Breast epithelium (tissue), 4 donors: Measurements from ENCODE around the gene NECTIN1. TPM values are rescaled to one million over a fixed set of nuclear protein-coding genes. Genes with fewer than 3 reads are reported as not detected.

Experiments used
- DNase-seq, 2 donors: peaks; one replicate each; pipeline ENCODE4 v3.0.0-alpha.2; 2019; ENCODE audit warnings: low spot score in 2 of 2
- H3K27ac ChIP-seq, 2 donors: fragments of 200-600 bp; sonication (generic) in 1 of 2; one replicate each; pipeline ENCODE4 v1.5.1; 2016 to 2019; ENCODE audit warnings: mild to moderate bottlenecking in 1 of 2
- H3K27me3 ChIP-seq, 2 donors: fragments of 200-600 bp; sonication (generic) in 1 of 2; one replicate each; pipeline versions ENCODE4 v1.5.1 to v1.6.0; 2017 to 2019; ENCODE audit warnings: control low read depth in 1 of 2, mild to moderate bottlenecking in 1 of 2
- H3K36me3 ChIP-seq: fragments of 200-600 bp; one replicate; pipeline ENCODE4 v1.5.1; 2019
- H3K4me1 ChIP-seq, 2 donors: fragments of 200-600 bp; sonication (generic); one replicate each; pipeline ENCODE4 v1.5.1; 2016 to 2019; ENCODE audit warnings: control low read depth in 1 of 2
- H3K4me3 ChIP-seq, 3 donors: fragments of 200-600 bp; sonication (generic); 1 replicate in 2 of 3; 2 replicates in 1 of 3; pipeline ENCODE4 v1.5.1; 2016 to 2019; ENCODE audit warnings: mild to moderate bottlenecking in 3 of 3, moderate library complexity in 2 of 3
- H3K9me3 ChIP-seq, 2 donors: fragments of 200-600 bp; sonication (generic) in 1 of 2; one replicate each; pipeline ENCODE4 v1.5.1; 2016 to 2019; ENCODE audit warnings: control low read depth in 1 of 2
- POLR2A ChIP-seq: fragments of 450-650 bp; IDR thresholded peaks from one replicate; pipeline ENCODE4 v1.6.1; 2016; ENCODE audit warnings: antibody characterized with exemption, mild to moderate bottlenecking, moderate library complexity
- POLR2AphosphoS5 ChIP-seq, 3 donors: sonication (generic); formaldehyde crosslinking; IDR thresholded peaks; one replicate each; pipeline ENCODE4 v1.6.1; 2017; ENCODE audit warnings: antibody characterized with exemption in 3 of 3
- intact Hi-C: fragments of 100-400 bp; cut with DNase I; formaldehyde crosslinking; loops from one replicate; pipeline ENCODE4 v1.15.1; 2023; ENCODE audit warnings: low total_unique reads
- total RNA-seq, 3 donors: library from RNA; depleted of rRNA; stranded (reverse); fragments of >200 nt; gene quantifications; one replicate each; pipeline ENCODE4 v1.1.0, GENCODE V29; 2016
- TF ChIP-seq, protein P1 (sequence below), 3 donors: fragments of 450-650 bp; IDR thresholded peaks; one replicate each; pipeline ENCODE4 v1.5.1; 2016 to 2017; ENCODE audit warnings: antibody characterized with exemption in 3 of 3, mild to moderate bottlenecking in 3 of 3, moderate library complexity in 3 of 3

Gene NECTIN1
- total RNA-seq, 3 donors from 2014 or later, result 2.6 to 6.6 (median 4.5) TPM

DNA sequence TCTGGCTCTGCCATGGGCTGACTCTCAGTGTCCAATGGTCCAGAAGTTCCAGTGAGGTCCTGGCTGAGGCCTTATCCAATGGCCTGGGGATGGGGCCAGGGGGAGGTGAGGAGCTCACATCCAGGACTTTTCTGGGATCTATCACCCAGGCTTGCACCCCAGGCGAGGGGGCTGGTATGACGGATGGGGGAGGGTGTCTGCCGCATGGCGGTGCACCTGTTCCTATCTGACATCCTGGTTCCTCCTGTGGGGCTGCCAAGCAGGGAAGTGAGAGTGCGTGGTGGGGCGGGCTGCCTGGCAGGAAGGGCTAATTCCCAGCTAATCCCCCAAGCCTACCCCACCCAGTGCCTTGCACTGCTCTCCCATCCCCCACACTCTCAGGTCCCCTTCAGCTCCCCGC, 102.1 kb downstream of the NECTIN1 start:
- no peaks in the 10 kb centered on the region for H3K36me3 ChIP-seq
- H3K27ac ChIP-seq, result no peak overlapping the region
- H3K27me3 ChIP-seq, result no peaks in the 10 kb centered on the region
- TF ChIP-seq POLR2A, result no peak
- no peak for TF ChIP-seq POLR2AphosphoS5 (IDR thresholded peaks at IDR 0.05)
- TF ChIP-seq, protein P1, sequence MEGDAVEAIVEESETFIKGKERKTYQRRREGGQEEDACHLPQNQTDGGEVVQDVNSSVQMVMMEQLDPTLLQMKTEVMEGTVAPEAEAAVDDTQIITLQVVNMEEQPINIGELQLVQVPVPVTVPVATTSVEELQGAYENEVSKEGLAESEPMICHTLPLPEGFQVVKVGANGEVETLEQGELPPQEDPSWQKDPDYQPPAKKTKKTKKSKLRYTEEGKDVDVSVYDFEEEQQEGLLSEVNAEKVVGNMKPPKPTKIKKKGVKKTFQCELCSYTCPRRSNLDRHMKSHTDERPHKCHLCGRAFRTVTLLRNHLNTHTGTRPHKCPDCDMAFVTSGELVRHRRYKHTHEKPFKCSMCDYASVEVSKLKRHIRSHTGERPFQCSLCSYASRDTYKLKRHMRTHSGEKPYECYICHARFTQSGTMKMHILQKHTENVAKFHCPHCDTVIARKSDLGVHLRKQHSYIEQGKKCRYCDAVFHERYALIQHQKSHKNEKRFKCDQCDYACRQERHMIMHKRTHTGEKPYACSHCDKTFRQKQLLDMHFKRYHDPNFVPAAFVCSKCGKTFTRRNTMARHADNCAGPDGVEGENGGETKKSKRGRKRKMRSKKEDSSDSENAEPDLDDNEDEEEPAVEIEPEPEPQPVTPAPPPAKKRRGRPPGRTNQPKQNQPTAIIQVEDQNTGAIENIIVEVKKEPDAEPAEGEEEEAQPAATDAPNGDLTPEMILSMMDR (IDR thresholded peaks at IDR 0.05), result no peak
- DNase-seq, result no peak
- no peak overlapping the region for H3K4me3 ChIP-seq
- H3K9me3 ChIP-seq, result no peaks in the 10 kb centered on the region
- no peaks in the 10 kb centered on the region for H3K4me1 ChIP-seq
- intact Hi-C loops, result no loop called here

DNA sequence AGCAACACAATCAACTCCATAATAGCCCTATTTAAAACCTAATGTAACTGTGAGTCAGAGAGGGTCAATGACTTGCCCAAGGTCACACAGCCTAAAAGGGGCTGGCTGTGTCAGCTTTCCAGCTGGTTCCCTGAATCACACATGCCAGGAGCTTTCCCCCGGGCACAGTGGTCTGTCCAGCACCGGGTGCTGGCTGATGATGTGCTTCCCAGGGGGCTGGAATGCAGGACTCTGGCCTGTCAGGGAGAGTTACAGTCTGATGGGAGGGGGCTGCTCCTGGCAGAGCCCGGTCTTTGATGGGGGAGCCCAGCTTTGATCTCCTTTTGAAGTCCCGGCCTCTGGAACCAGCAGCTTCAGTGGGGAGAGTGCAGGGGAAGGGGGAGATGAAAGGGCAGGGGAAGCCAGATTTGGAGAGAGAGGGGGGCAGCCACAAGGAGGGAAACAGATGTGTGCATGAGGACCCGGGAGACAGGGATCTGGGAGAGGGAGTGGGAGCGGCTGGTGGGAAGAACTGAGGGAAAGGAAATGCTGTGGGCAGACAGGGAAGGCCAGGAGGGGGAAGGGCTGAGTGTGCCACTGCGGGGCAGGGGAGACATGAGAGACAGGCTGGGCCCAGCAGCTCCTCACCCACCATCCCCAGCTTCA, 102.7 kb downstream of the NECTIN1 start:
- intact Hi-C loops, result no loop called here

DNA sequence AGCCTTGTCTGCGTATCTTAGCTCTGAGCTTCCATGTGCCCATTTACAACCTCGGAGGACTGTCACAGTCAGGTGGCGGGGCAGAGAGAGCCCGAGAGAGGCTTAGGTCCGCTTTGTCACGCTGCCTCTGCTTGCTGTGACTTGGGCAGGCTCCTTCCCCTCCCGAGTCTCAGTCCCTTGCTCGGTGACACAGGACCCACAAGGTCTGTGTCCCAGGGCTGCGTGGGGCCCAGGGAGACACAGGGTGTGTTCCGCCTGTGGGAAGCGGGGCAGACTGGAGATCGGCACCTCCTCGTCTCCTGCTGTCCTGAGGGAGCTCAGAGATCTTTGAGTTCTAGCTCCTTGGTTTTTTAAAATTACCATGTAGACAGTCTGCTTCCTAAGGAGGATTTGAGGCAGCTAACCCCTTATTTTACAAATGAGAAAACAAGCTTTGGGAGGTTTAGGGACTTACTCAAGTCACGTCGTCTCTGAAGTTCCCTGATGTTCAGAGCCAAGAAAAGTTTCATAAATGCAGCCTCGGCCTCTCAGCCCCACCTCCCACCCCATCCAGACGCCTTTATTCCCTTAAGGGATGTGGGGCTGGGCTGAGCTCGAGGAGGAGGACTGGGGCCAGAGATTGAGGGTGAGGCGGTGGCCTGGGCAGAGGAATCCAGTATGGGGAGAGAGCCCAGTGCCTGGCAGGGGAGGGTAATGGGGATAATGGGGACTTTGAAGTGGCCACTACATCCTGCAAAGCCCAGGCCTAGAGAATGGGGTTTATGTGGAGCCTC, 103.6 kb downstream of the NECTIN1 start:
- H3K27ac ChIP-seq, result no peak overlapping the region
- no peaks in the 10 kb centered on the region for H3K4me1 ChIP-seq
- intact Hi-C loops, result no loop called here
- TF ChIP-seq, protein P1 (IDR thresholded peaks at IDR 0.05), result no peak
- TF ChIP-seq POLR2A (no peak), POLR2AphosphoS5 (IDR thresholded peaks at IDR 0.05) (no peak)
- DNase-seq, result no peak
- H3K27me3 ChIP-seq, result no peaks in the 10 kb centered on the region
- H3K36me3 ChIP-seq, result no peaks in the 10 kb centered on the region
- no peak overlapping the region for H3K4me3 ChIP-seq
- H3K9me3 ChIP-seq, result no peaks in the 10 kb centered on the region

More for the DNA sequence above, 102.7 kb downstream of the NECTIN1 start:
- Histone ChIP-seq H3K4me3 (no peak overlapping the region), H3K9me3 (no peaks in the 10 kb centered on the region), H3K36me3 (no peaks in the 10 kb centered on the region), H3K27me3 (no peaks in the 10 kb centered on the region), H3K4me1 (no peaks in the 10 kb centered on the region), H3K27ac (no peak overlapping the region)
- no peak for DNase-seq
- TF ChIP-seq POLR2A (no peak), POLR2AphosphoS5 (IDR thresholded peaks at IDR 0.05) (no peak)
- TF ChIP-seq, protein P1 (IDR thresholded peaks at IDR 0.05), result no peak

DNA sequence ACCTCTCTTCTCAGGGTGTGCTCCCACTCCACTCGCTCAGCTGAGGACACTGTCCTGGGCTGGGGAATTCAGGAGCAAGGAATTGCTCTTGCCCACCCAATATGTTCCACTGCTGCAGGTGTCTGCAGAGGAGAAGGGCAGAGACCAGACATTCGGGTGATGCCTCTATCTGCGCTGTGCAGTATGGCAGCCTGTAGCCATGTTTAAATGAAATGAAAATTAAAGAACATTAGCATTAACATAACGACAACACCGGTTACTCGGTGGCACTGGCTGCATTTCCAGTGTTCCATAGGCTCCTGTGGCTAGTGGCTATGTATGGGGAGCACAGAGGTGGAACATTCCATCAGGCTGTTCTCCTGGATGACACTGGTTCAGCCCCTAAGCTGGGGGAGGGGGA, 104.4 kb downstream of the NECTIN1 start:
- Histone ChIP-seq H3K36me3 (no peaks in the 10 kb centered on the region), H3K4me3 (no peak overlapping the region), H3K4me1 (no peaks in the 10 kb centered on the region), H3K9me3 (no peaks in the 10 kb centered on the region), H3K27me3 (no peaks in the 10 kb centered on the region), H3K27ac (no peak overlapping the region)
- intact Hi-C loops, result no loop called here
- DNase-seq, result no peak
- TF ChIP-seq POLR2AphosphoS5 (IDR thresholded peaks at IDR 0.05) (no peak), POLR2A (no peak)
- TF ChIP-seq, protein P1 (IDR thresholded peaks at IDR 0.05), result no peak

DNA sequence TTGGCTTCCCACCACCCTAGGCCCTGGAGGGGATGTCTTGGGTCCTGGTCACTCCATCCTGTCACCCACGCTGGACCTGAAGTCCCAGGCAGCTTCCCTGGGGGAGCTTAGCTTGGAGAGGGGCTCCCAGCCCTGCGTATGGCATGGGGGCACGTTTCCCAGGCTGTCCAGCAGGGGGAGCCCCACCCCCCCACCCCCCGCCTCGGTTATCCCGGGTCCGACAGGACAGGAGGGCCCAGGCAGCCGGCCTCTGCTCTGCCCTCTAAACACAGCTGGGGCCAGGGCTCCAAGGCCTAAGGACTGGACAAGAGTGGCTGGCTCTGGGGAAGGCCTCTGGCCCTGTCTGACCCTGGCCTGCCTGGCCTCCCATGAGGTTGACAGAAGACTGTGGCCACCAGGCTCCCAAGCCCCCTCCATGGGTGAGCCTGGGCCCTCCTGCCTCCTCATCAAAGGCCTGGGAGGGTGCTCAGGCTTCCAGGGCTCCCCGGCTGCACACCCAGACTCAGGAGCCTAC, 104.8 kb downstream of the NECTIN1 start:
- H3K27ac ChIP-seq, result no peak overlapping the region
- H3K4me1 ChIP-seq, result no peaks in the 10 kb centered on the region
- H3K4me3 ChIP-seq, result no peak overlapping the region
- no peak for TF ChIP-seq POLR2A
- TF ChIP-seq, protein P1 (IDR thresholded peaks at IDR 0.05), result no peak
- no peaks in the 10 kb centered on the region for H3K27me3 ChIP-seq
- H3K36me3 ChIP-seq, result no peaks in the 10 kb centered on the region
- intact Hi-C loops, result no loop called here
- no peak for DNase-seq
- no peaks in the 10 kb centered on the region for H3K9me3 ChIP-seq
